HG03159 (cell line): ENCODE measurements around the gene PAX8.
"Not testable (repeated sequence)": the region's sequence is repeated elsewhere in the genome, so short reads cannot be mapped to it uniquely, and the experiment has no call there.

Experiments used
- ATAC-seq: cut with Tn5 transposase; IDR thresholded peaks from one replicate; pipeline ENCODE4 v1.9.1; 2021; ENCODE audit warnings: mild to moderate bottlenecking, moderate library complexity; ENCODE audit not compliant: unreplicated experiment

The PAX8 gene

DNA sequence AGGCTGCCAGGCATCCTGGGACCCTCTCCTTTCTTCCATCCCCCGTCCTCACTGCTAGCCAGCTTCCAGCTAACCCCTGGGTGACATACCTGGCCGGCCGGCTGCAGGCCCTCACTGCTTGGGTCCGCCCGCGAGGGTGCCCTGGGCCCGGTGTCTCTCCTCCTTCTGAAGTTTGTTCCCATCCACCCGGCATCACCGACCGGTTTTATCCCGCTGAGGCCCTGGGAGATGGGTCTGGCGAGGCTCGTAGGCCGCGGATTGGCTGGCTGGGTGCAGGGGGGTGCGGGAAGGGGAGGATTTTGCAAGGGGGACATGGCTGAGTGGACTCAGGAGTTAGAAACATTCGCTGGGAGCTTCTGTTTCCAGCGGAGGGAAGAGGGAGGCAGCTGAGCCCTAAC is at the start of gene PAX8:
TSS of gene PAX8 (minus strand) at position 180 of the 398 bp plus-strand sequence. CDS start 527 bp downstream, outside the sequence.
- no peak for ATAC-seq

DNA sequence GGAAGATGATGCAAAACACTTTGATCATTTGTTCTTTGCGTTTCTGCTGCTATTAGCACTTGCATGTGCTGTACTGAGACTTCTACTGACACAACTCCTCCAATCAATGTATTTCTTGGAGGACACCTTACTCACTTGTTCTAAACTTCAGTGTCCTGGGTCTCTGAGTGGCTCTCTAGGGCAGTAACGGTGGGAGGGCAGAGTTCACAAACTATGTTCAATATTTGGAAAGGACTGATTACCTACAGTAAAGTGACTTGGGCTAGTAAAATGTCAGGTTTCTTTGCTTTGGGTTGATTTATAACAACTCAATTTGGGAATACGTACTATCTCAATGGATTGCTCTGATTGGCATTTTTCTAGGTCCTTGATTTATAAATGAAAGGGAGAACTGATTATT is 49.3 kb upstream of the PAX8 start:
- ATAC-seq: no peak

DNA sequence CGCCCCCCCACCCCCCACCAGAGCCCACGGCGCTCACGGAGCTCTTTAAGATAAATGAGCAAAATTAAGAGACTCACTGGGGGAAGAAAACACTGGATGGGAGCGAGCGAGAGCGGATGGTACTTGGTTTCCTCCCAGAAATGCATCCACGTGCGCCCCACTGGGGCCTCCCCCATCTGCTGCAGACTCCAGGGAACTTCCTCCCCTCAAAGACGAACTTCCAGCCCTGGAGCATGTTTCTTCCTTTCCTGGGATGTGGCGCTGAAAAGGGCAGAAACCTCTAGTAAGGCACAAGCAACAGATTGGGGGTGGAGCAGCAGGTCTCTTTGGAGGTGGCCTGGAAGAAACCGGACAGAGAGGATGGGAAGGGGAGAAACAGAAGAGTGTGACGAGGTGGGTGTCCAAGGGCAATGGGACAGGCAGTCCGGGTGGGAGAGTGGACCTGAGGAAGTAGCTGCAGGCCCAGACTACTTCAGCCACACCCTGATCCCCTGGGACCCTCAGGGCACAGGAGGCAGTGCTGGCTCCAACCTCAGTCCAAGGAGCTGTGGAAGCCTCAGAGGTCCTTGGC is 46.5 kb upstream of the PAX8 start:
- not testable (repeated sequence) for ATAC-seq

DNA sequence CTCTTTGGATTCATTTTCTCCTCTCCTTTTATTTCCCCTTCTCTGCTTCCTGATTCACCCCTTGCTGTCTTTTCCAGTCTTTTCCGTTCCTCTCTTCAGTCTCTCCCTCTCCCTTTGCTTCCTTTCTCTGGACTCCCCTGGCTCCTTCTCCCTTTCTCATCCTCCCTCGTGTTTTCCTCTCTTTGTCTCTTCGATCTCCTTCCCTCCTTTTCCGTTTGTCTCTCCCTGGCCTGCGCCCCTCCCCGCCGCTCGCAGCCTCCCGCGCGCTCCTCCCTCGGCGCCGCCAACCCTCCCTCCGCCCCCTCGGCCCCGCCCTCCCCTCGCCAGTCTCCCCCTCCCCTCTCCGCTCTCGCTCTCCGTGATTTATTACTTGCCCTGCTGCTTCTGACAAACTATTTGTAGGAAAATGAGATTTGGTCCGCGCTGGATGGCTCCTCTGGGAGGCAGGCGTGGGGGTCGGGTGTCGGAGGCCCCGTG is 46.0 kb upstream of the PAX8 start:
- ATAC-seq: no peak

DNA sequence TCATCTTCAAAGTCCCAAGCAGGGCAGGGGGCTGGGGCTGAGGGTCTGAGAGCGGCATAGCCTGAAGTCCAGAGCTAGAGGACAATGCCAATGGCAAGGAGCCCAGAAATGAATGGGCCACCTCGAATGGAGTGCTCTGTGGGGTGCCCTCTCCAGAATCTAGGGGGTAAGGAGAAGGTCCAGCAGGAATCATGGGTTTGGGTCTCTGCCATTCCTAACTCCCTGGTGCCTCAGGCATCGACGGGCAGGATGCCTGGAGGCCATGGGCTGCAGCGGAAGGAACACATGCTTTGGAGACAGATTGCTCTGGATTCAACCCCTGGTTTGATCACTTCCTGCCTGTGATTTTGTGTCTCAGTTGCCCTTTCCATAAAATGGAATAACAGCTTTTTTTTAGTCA is 44.4 kb upstream of the PAX8 start:
- not testable (repeated sequence) for ATAC-seq

DNA sequence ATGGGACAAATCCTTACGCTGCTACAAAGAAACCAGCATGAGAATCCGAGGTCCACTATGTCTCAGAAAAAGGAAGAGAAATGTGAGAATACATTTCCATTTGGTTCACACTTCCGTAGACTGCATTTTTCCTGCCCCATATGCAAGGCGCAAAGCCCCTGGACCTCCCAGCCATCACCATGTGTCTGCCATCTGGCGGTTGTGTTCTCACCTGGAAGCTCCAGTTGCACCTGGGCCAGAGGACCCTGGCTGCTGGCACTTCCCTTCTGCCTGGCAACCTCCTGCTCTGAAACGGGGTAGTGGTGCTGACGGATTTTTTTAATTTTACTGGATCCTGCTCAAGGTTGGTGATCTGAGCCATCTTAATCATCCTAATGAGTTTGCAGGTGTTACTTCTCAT is 41.4 kb upstream of the PAX8 start:
- not testable (repeated sequence) for ATAC-seq

DNA sequence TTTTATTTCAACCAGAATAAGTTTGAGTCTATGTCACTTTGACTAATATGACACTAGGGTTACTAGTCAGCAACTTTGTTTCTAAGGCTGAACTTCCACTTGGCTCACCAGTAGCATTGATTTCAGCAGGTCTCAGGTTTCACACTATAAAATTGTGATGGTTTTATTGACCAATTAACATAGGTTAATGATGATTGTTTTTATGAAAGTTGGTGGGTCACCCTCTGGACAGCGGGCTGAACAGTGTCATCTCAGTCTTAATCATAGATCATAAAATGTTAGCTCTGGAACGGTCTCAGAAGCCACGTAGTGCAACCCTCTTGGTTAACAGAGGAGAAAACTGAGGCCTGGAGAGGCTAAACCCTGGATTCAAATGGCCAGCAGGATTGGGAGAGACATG is 40.2 kb upstream of the PAX8 start:
- not testable (repeated sequence) for ATAC-seq

DNA sequence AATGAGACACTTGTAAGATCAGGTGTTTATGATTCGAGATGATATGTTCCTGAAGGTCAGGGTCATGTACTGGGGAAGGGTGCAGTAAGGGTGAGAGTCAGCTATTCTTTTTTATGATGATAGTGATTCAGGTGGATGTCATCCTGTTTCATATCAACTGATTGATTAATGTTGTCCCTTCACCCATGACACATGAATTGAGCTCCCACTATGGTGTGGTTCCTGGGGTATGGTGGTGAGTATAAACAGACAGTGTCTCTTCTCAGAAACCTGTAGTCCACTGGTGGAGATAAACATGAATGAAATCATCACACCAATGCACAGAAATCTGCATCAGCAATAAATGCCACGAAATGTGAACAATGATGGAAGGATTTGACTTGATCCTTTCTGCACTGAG is 37.4 kb upstream of the PAX8 start:
- no peak for ATAC-seq

DNA sequence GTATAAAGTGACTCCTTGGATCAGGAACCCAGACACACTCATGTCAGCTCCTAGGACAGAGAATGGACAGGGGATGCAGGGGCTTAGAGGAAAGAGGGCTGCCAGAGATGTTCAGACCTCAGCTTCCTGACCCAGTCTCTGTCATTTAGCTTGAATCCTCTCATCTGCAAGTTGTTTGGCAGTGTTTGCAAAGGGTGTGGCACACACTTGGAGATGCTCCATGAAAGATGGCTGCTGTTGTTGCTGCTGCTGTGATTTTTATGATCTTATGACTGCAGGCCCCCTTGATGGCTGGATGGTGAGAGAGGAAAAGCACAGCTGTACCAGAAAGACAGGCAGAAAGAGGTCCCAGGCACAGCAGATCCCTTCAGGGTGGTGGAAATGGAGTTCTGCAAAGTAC is 35.9 kb upstream of the PAX8 start:
- not testable (repeated sequence) for ATAC-seq

DNA sequence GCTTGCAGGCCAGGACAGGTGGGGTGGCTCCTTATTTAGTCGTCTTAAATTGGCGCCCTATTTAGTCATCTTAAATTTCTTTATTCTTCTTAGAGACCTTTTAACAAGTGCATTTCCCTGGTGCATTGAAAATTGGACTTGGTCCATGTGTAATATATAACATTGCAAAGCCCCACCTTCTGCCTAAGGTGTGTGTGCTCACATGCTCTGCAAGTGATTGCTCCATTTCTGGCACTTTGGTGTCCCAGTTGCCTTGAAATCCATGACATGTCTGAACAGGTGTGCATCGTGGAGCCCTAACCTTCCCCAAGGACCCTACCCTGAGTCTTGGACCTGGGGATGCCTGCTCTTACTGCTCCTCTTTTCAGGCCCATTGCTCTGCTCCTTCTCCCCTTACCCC is 35.5 kb upstream of the PAX8 start:
- not testable (repeated sequence) for ATAC-seq

DNA sequence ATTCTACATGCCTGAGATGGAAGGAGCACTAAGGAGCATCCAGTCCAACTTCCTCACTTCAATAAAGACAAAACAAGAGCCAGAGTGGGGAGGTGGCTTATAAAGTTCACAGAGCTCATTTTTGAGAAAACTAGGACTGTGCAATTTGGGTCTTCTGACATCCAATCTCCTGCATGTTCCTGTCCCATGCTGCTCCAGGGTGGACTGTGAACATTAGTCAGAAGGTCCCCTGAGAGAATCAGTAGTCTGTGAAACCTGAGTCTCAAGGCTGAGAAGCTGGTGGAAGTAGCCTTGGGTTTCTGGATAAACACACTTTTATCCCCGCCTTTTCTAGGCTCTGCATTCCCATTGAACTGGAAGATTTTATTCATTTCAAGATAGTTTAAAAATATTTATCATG is 33.1 kb upstream of the PAX8 start:
- ATAC-seq: not testable (repeated sequence)

DNA sequence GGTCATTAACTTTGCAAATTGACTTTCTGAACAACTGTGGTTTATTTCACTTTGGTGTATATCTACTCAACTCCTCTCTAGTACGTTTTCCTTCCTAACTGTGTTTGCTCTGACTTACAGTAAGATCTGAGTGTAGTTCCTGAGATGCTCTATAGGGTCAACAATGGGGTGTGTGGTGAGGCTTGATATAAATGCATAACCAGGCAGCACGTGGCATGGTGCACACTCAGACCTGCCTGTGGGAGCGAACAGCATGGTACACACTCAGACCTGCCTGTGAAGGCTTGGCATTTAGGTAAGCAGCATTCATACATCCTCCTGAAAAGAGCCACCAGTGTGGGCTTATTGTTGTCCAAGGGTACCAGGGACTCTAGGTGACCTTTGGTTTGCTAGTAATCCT is 32.5 kb upstream of the PAX8 start:
- ATAC-seq: not testable (repeated sequence)

DNA sequence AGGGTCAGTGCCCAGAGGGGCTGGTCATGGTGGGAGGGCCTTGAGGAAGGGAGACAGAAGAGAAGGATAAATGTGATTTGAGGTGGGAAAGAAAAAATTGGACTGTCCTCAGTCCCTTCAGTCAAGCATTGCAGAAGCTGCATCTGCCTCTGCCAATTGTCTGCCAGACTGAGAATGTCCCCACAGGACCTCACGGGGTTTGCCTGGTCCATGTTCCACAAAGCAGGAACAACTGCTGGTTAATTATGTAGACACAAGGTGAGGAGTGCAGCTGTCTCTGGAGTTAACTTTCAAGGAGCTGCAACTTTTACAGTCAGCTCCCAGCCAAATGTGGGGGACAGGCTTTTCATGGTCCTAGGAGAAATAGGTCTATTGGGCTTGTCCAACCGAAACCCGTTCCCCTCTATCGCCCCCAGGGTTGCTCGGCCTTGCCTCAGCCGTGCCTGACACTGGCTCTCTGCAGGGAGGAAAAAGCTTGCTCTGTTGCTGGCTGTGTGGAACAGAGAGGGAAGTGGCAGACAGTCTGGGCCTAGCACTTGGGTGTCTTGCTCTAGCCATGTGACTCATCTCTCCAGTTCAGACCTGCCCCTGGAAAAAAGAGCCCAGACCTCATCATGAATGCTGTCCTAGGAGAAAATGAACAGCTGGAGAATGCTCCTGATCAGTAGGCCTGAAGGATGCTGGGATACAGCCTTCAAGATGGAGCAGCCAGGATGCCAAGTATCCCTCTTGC is 31.1 kb upstream of the PAX8 start:
- no peak for ATAC-seq

DNA sequence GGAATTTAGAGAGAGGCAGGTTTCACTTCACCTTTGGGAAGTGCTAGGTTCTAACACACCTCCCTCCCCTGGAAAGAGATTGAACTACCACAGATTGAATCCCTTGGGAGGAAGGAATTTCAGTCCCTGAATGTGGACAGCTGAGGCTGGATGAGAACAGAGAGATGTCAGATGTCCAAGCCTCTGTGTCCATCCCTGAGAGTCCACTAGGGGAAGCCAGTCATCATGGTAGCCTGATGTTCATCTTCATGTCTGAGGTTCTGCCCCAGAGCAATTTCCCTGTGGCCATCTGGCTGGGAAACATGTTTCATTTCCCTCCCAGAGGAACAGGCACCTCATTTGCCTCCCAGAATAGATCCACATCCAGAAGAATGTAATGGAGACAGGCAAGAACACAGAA is 30.1 kb upstream of the PAX8 start:
- not testable (repeated sequence) for ATAC-seq

DNA sequence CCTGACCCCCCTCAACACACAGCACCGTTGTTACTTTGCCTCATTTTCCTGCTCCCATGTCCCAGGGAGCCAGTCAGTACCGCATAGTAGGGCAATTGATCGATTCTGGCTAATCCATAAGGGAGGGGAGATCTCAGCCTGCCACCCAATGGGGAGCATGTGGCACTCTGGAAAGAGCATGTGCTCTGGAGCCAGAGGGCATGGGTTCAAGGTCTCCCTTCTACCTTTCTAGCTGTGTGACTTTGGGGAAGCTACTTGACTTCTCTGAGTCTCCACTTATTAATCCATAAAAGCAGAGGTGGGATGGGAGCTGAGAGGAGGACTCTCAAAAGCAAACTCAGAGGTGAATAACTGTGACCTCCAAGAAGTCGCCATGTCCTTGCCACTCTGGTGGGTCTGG is 27.5 kb upstream of the PAX8 start:
- not testable (repeated sequence) for ATAC-seq

DNA sequence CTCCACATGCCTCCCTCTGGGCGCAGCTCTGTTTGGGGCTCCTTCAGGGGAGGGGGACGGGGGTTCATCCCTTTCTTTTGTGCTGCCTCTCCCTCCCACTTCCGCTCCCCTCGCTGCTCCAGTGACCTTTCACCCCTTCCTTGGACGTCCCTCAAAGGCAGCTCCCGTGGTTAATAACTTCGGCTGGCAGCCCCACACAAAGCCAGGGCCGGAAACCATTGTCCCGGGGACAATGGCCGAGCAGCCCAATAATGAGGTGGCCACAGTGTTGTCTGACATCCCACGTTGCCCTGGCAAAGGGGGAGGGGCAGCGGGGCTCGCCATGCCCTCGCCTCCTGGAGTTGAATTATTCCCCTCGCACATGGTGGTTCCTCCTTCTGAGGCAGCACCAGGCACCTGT is 27.0 kb upstream of the PAX8 start:
- not testable (repeated sequence) for ATAC-seq

DNA sequence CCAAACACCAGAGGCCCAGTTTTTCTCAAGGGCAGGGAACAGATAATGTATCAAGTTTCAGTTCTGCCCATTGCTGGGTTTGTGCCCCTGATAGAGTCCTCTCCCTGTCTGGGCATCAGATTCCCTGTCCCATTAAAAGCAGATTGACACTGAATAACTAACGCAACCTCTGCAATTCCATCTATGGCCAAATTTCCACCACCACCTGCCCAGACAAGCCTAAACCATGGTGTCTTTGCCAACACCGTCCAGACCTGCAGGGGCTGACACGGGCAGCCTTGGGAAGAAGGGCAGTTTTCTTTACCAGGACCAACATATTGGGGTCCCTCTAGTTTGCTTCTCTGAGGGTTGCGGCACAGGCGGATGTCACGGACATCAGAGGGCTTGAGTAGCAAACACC is 26.4 kb upstream of the PAX8 start:
- ATAC-seq: no peak

DNA sequence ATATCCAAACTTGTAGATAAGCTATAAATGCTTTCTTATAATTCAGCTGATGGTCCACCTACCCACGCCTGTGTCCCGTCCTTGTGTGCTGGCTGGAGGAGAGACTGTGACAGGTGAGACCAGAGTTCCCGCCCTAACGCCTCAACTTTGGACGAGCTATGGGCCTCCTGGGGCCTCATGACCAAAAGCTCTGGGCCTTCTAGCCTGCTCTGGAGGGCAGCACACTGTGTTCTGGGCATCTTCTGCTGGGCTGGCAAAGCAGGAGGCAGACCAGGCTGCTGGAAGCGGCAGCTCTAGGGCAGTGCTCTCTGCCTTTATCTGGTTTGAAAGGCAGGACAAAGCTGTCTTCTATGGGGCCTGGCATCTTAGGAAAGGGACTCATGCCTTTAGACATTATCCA is 26.0 kb upstream of the PAX8 start:
- ATAC-seq: no peak

DNA sequence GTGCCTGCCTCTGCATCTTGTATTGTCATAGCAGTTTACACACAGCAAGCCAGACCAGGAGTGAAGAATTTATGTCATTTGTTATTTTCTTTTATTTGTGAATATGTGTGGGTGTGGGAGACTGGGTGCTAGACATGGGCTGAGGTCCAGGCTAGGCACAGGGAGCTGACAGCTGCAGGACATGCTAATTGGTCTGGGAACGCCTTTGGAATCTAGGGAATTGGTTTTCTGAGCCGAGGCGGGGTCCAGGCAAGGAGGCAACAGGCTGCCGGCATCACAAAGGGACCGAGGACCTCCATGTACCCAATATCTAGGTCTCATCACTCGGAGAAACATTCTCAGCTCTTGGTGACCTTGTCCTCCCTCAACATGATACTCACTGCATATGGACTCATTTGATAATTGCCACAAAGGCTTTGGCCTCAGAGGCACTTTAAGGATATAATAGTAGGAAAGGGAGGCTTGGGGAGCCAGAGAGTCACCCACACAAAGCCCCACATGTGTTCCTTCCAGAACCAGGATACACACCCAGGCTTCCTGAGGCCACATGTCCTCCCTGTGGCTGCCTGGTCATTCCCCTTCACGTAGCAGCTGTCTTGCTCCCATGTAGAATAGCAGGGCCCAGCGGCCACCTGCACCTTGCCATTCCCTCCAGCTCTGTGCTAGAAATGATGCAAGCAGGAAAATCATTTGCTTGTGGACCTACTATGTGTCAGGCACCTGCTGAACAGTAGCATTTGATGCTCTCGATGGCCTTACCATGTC is 23.7 kb upstream of the PAX8 start:
- ATAC-seq: not testable (repeated sequence)

DNA sequence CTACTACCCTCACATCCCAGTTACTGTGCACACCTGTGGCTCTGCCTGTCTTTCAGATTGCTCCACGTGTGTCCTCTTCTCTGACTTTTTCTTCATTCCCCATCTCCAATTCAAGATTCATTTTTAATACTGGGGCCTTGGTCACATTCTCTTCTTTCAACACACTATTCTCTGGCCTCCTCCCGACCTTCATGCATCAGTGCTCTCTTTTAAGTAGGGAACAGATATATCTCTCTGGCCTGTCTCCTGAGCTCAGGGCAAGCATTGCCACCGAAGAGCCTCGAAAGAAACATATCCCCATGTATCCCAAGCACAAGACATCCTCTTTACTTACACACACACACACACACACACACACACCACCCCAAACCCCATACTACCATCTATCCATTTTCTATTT is 21.6 kb upstream of the PAX8 start:
- ATAC-seq: no peak

DNA sequence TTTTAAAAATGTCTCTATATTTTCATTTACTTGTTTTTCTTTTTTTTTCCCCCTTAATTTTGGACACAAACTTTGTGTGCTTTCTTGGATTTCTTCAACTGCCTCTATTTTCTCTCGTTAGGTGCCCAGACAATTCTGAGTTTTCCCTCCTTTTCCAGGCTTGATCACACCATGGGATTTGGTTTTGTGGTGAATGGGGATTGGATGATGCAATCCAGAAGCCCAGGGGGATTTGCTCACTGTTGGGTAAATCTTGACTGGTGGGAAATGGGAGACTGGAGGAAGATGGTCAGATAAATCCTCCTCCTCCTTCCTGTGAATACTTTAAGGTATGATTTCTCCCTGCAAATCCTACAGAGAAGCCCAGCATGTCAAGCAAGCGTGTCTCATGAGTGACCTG is 19.5 kb upstream of the PAX8 start:
- no peak for ATAC-seq

DNA sequence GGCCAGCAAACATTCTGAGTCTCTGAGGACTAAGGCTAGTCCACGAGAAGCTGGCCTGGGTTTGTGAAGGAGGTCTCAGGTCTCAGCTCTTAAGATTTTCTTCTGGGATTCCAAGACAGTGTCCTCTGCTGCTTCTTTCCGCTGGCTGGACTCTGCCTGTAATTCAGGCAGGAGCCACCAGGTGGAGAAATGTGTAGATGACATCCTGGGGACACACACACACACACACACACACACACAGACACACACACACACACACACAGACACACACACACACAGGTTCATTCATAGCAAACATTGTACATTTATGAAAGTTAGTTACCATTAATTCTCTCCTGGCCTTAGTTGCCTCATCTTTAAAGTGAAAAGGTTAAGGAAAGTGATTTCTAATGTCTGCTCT is 18.9 kb upstream of the PAX8 start:
- ATAC-seq: not testable (repeated sequence)
